Stimulated activated CD8-positive, alpha-beta memory T cell treated with anti-CD3 and anti-CD28 coated beads, Interleukin-12 subunit alpha, Interleukin-12 subunit beta, amount 100 ng/mL, for 24 hours (primary cell): ENCODE measurements around the gene GJD4.

Experiments used
- DNase-seq: peaks from one replicate; pipeline ENCODE4 v3.0.0-alpha.2; 2020; ENCODE audit errors: extremely low read depth

The GJD4 gene

GRCh38 chr10:35605191-35605590 lies at the start of gene GJD4:
Gene GJD4, plus strand, starts transcription at chr10:35605341. Its CDS starts 227 bp downstream, at chr10:35605568.
- DNase-seq = no peak

GRCh38 chr10:35555962-35556930 lies 48.9 kb upstream of the GJD4 start:
- DNase-seq = no peak

GRCh38 chr10:35558276-35558675 lies 46.9 kb upstream of the GJD4 start:
- no peak for DNase-seq

- DNase-seq = no peak
These were observed 45.7 kb upstream of the GJD4 start for GRCh38 chr10:35559416-35559815.

GRCh38 chr10:35561715-35562114 lies 43.4 kb upstream of the GJD4 start:
- no peak for DNase-seq

- no peak for DNase-seq
These were observed 42.7 kb upstream of the GJD4 start for GRCh38 chr10:35562427-35562826.

GRCh38 chr10:35563261-35563891 lies 41.8 kb upstream of the GJD4 start:
- peak; percentile 8 for DNase-seq

GRCh38 chr10:35564341-35564968 lies 40.7 kb upstream of the GJD4 start:
- no peak for DNase-seq

- DNase-seq = no peak
These were observed 39.5 kb upstream of the GJD4 start for GRCh38 chr10:35565602-35566081.

GRCh38 chr10:35567951-35568350 lies 37.2 kb upstream of the GJD4 start:
- no peak for DNase-seq

- DNase-seq = no peak
These were observed 36.6 kb upstream of the GJD4 start for GRCh38 chr10:35568483-35569015.

GRCh38 chr10:35569111-35569707 lies 35.9 kb upstream of the GJD4 start:
- no peak for DNase-seq

- DNase-seq = no peak
These were observed 35.3 kb upstream of the GJD4 start for GRCh38 chr10:35569836-35570235.

GRCh38 chr10:35570397-35570796 lies 34.7 kb upstream of the GJD4 start:
- no peak for DNase-seq

- DNase-seq = no peak
These were observed 32.6 kb upstream of the GJD4 start for GRCh38 chr10:35572583-35572982.

GRCh38 chr10:35573796-35574195 lies 31.3 kb upstream of the GJD4 start:
- no peak for DNase-seq

GRCh38 chr10:35574924-35575352 lies 30.2 kb upstream of the GJD4 start:
- DNase-seq = no peak

GRCh38 chr10:35575640-35576039 lies 29.5 kb upstream of the GJD4 start:
- no peak for DNase-seq

GRCh38 chr10:35576730-35577129 lies 28.4 kb upstream of the GJD4 start:
- DNase-seq = no peak

- DNase-seq = no peak
These were observed 27.1 kb upstream of the GJD4 start for GRCh38 chr10:35577926-35578617.

- DNase-seq = no peak
These were observed 26.6 kb upstream of the GJD4 start for GRCh38 chr10:35578618-35578956.
